Erythroblast (primary cell): Measurements from ENCODE around the gene TPSB2.

Experiments used
- GATA1 ChIP-seq: IDR thresholded peaks from 2 replicates; pipeline ENCODE4 v1.6.1; 2011; ENCODE audit warnings: low read depth, mild to moderate bottlenecking, control low read depth, low read length, moderate library complexity
- POLR2A ChIP-seq: IDR thresholded peaks from 2 replicates; pipeline ENCODE4 v1.6.1; 2011; ENCODE audit warnings: mild to moderate bottlenecking, low read length

GRCh38 chr16:1277617-1278282, 47.8 kb upstream of the TPSB2 start:
- TF ChIP-seq POLR2A (no peak), GATA1 (no peak)
